Stimulated activated naive CD8-positive, alpha-beta T cell treated with anti-CD3 and anti-CD28 coated beads, Interleukin-15, Interleukin-2, amounts not matched to agents 100 U/mL and 50 U/mL, for 24 hours (primary cell): ENCODE results near the gene ZNF70.

Experiments
- ATAC-seq: fragments of 150-1000 bp; cut with Tn5 transposase; one replicate; pipeline ENCODE4 v1.10.0; 2021
- DNase-seq: peaks from one replicate; pipeline ENCODE4 v3.0.0; 2021

Gene ZNF70

DNA sequence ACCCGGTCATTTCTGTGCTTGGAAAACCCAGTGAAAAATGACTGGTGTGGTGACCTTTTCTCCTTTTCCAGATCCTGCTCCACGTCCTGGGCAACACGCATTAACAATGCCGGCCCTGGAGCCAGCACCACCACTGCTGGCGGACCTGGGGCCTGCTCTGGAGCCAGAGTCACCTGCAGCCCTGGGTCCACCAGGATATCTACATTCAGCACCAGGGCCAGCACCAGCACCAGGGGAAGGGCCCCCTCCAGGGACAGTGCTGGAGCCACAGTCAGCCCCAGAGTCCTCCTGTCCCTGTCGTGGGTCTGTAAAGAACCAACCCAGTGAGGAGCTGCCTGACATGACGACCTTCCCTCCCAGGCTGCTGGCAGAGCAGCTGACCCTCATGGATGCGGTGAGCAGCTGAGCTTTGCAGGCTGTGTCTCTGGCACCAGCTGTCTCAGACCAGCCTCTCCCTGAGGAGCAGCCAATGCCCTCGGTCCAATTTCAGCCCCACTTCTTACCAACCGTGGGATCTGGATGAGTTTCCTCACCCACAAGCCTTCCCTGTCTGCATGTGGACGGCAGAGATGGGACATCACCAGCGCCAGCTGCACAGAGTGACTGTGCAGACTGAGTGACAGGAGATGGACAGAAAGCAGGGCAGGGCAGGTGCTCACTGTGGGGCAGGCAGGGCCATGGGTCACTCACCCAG is 58.2 kb downstream of the ZNF70 start:
- no peak for DNase-seq
- no peak for ATAC-seq

DNA sequence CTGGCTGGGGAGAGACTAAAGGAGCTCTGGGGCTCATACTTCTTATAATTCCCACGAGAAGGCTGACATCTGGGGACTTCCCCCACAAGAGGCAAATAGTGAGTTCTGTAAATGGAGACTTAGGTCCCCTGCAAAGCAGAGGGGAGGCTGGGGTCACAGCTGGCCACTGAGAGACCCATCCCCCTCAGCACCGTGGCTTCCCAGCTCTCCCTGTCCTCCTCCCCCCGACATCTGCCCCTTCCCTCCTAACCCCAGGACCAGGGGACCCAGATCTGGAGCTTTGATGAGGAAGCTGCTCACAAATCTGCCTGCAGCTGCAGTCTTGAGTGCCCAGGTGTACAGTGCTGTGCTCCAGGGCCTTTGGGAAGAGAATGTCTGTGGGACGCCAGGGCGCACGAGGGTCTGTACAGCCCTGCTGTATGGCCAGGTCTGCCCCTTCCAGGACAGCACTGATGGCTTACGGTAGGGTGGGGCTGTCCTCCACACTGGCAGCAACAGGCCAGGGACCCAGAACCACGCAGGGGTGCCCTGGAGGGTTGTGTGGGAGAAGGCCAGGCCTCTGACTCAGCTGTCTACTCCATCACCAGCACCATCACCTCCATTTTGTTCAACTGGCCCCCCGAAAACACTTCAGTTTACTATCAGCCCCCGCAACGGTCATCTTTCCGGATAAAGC is 59.0 kb downstream of the ZNF70 start:
- DNase-seq, result no peak
- ATAC-seq, result no peak

DNA sequence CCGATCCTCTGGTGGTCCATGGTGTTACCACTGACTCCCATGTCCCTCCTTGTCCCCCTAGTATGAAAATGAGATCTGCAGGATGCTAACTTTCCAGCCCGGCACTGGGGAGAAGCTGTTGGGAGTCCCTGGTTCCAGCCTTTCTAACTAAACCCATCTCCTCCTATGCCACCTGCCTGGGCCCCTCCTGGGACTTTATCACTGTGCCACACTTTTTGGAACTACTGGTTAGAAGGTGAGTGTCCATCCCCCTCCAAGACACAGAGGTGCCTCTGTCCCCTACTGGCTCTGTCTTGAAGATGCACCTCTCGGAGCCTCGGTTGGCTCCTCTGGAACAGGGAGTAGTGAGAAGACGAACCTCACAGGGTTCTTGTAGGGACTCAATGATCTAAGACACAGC is 60.2 kb downstream of the ZNF70 start, which contains the start of gene RGL4:
RGL4 (plus strand) TSS at position 301 of the 400 bp plus-strand sequence. CDS start 1,018 bp downstream, outside the sequence.
- DNase-seq (no peak), ATAC-seq (no peak)

DNA sequence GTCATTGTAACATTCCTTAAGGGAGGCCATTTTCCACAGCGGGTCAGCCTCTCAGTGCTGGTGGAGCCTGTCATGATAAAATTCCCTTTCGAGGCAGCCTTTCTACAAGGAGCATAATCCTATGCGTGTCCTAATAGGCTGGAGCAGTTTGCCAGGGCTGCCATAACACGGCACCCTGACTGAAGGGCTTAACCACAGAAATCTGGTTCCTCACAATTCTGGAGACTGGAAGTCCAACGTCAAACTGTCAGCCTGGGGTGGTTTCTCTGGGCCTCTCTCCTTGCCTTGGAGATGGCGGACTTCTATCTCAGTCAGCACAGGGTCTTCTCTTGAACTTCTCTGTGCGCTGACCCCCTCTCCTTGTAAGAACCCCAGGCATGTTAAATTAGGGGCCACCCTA is 61.5 kb downstream of the ZNF70 start:
- DNase-seq (no peak), ATAC-seq (no peak)
